ENCODE results near the gene LHPP.

DNA sequence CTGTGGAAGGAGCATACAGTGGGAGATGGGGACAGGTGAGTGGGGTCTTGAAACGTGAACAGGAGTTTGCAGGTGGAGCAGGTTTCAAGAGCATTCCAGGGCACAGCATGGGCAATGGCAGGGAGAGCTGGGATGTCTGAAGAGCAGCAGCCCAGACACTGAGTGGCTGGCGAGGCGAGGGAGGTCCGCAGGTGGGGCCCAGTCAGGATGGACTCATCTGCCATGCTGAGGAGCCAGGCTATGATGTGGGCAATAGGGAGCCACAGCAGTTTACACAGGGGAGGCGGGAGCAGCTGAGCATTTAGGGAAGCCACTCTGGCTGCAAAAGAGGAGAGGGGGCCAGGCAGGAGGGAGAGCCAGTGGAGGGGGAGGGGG lies 143.8 kb downstream of the LHPP start:
- TF ChIP-seq, protein P1, sequence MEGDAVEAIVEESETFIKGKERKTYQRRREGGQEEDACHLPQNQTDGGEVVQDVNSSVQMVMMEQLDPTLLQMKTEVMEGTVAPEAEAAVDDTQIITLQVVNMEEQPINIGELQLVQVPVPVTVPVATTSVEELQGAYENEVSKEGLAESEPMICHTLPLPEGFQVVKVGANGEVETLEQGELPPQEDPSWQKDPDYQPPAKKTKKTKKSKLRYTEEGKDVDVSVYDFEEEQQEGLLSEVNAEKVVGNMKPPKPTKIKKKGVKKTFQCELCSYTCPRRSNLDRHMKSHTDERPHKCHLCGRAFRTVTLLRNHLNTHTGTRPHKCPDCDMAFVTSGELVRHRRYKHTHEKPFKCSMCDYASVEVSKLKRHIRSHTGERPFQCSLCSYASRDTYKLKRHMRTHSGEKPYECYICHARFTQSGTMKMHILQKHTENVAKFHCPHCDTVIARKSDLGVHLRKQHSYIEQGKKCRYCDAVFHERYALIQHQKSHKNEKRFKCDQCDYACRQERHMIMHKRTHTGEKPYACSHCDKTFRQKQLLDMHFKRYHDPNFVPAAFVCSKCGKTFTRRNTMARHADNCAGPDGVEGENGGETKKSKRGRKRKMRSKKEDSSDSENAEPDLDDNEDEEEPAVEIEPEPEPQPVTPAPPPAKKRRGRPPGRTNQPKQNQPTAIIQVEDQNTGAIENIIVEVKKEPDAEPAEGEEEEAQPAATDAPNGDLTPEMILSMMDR (IDR thresholded peaks at IDR 0.05; ENCODE audit: low read depth, low read length, poor library complexity, severe bottlenecking): no peak
- TF ChIP-seq EZH2phosphoT487 (IDR thresholded peaks at IDR 0.05; ENCODE audit: borderline replicate concordance, low read length): no peak
